GM23338 (cell line): Measurements from ENCODE around the gene NUDT2. TPM values are rescaled to one million over a fixed set of nuclear protein-coding genes. Genes with fewer than 3 reads are reported as not detected.

Experiments used
- ATAC-seq: fragments of 200-7000 bp; cut with Tn5 transposase; 3 replicates; pipeline ENCODE4 v1.9.1; 2020
- DNase-seq: peaks from one replicate; pipeline ENCODE4 v3.0.0-alpha.2; 2015; ENCODE audit warnings: low spot score
- H2AFZ ChIP-seq: fragments of 200-600 bp; sonication (generic); 2 replicates; pipeline ENCODE4 v1.8.0; 2016; ENCODE audit warnings: antibody characterized with exemption, mild to moderate bottlenecking, moderate library complexity
- H3F3A ChIP-seq: fragments of 200-600 bp; sonication (generic); replicated peaks from 2 replicates; pipeline ENCODE4 v1.8.0; 2017; ENCODE audit warnings: antibody characterized with exemption, mixed run types, low read depth
- H3K27ac ChIP-seq: fragments of 200-600 bp; sonication (generic); 2 replicates; pipeline ENCODE4 v1.6.1; 2016; ENCODE audit warnings: low read depth
- H3K27me3 ChIP-seq: fragments of 200-600 bp; sonication (generic); 2 replicates; pipeline ENCODE4 v1.8.0; 2016; ENCODE audit warnings: mild to moderate bottlenecking, mixed run types, moderate library complexity; ENCODE audit not compliant: insufficient read depth
- H3K36me3 ChIP-seq: fragments of 200-600 bp; sonication (generic); 2 replicates; pipeline ENCODE4 v1.8.0; 2016; ENCODE audit warnings: mild to moderate bottlenecking; ENCODE audit not compliant: insufficient read depth
- H3K4me1 ChIP-seq: fragments of 200-600 bp; sonication (generic); 2 replicates; pipeline ENCODE4 v1.8.0; 2016; ENCODE audit warnings: mild to moderate bottlenecking, moderate library complexity; ENCODE audit not compliant: insufficient read depth
- H3K4me2 ChIP-seq: fragments of 200-600 bp; sonication (generic); 2 replicates; pipeline ENCODE4 v1.7.1; 2017; ENCODE audit warnings: mixed run types
- H3K4me3 ChIP-seq: fragments of 200-600 bp; sonication (generic); 2 replicates; pipeline ENCODE4 v1.6.1; 2016; ENCODE audit warnings: mixed run types
- H3K79me2 ChIP-seq: fragments of 200-600 bp; sonication (generic); replicated peaks from 2 replicates; pipeline ENCODE4 v1.8.0; 2017; ENCODE audit warnings: mild to moderate bottlenecking; ENCODE audit not compliant: insufficient read depth
- H3K9me2 ChIP-seq: fragments of 200-600 bp; sonication (generic); 2 replicates; pipeline ENCODE4 v1.8.0; 2017; ENCODE audit not compliant: insufficient read depth
- H4K20me1 ChIP-seq: fragments of 200-600 bp; sonication (generic); replicated peaks from 2 replicates; pipeline ENCODE4 v1.8.0; 2017; ENCODE audit warnings: mild to moderate bottlenecking; ENCODE audit not compliant: insufficient read depth
- H3K27ac Mint-ChIP-seq: 2 replicates; pipeline ENCODE4 v1.8.0; 2020; ENCODE audit warnings: inconsistent platforms, mild to moderate bottlenecking, moderate library complexity, mixed read lengths
- H3K27me3 Mint-ChIP-seq: 3 replicates; pipeline ENCODE4 v1.8.0; 2022; ENCODE audit warnings: low read depth, mild to moderate bottlenecking, moderate library complexity, mixed read lengths, inconsistent platforms; ENCODE audit not compliant: insufficient read depth, poor library complexity
- H3K36me3 Mint-ChIP-seq: 3 replicates; pipeline ENCODE4 v1.8.0; 2021; ENCODE audit warnings: low read depth, mild to moderate bottlenecking, inconsistent platforms, moderate library complexity, mixed read lengths
- H3K4me1 Mint-ChIP-seq: 3 replicates; pipeline ENCODE4 v1.8.0; 2020; ENCODE audit warnings: mild to moderate bottlenecking, inconsistent platforms, mixed read lengths
- H3K4me3 Mint-ChIP-seq: 3 replicates; pipeline ENCODE4 v1.8.0; 2021; ENCODE audit warnings: moderate library complexity, mild to moderate bottlenecking, inconsistent platforms, mixed read lengths
- H3K9me3 Mint-ChIP-seq: 3 replicates; pipeline ENCODE4 v1.8.0; 2020; ENCODE audit warnings: moderate library complexity, mild to moderate bottlenecking, inconsistent platforms, mixed read lengths
- EZH2 ChIP-seq: fragments of 200-600 bp; sonication (generic); IDR thresholded peaks from one replicate; pipeline ENCODE4 v1.8.0; 2017; ENCODE audit warnings: antibody characterized with exemption, mild to moderate bottlenecking, low read depth; ENCODE audit not compliant: unreplicated experiment
- EZH2phosphoT487 ChIP-seq: fragments of 200-600 bp; sonication (generic); IDR thresholded peaks from one replicate; pipeline ENCODE4 v1.8.1; 2018; ENCODE audit warnings: antibody characterized with exemption; ENCODE audit not compliant: unreplicated experiment
- NANOG ChIP-seq: IDR thresholded peaks from 2 replicates; pipeline ENCODE4 v1.6.1; 2016; ENCODE audit warnings: antibody characterized with exemption, borderline replicate concordance
- POLR2AphosphoS5 ChIP-seq: IDR thresholded peaks from 2 replicates; pipeline ENCODE4 v1.6.1; 2016; ENCODE audit warnings: antibody characterized with exemption, low read depth
- STAT1 ChIP-seq: IDR thresholded peaks from one replicate; pipeline ENCODE4 v1.6.1; 2016; ENCODE audit warnings: antibody characterized with exemption; ENCODE audit not compliant: unreplicated experiment
- ZNF114 ChIP-seq: fragments of 250-450 bp; sonication (Bioruptor Pico); IDR thresholded peaks from 2 replicates; pipeline ENCODE4 v1.5.0; 2020; ENCODE audit warnings: mild to moderate bottlenecking, moderate library complexity
- polyA plus RNA-seq: library from polyadenylated mRNA; unstranded; fragments of >200 nt; fragmentation: Nextera tagmentation; extraction: Ambion mirVana; gene quantifications from 2 replicates; pipeline ENCODE4 v1.2.1, GENCODE V29; 2016
- total RNA-seq: library from RNA; depleted of rRNA; stranded (reverse); fragments of >200 nt; shearing (Covaris generic); gene quantifications from 2 replicates; pipeline ENCODE4 v1.2.3, GENCODE V29; 2014
- TF ChIP-seq, protein P1 (sequence below): fragments of 250-450 bp; sonication (Bioruptor Pico); IDR thresholded peaks from 2 replicates; pipeline ENCODE4 v1.5.0; 2020; ENCODE audit warnings: mild to moderate bottlenecking, moderate library complexity
- TF ChIP-seq, protein P2 (sequence below), 2 experiments: fragments of 200-600 bp in 1 of 2; sonication (generic) in 1 of 2; conservative IDR thresholded peaks; 2 replicates each; pipeline versions ENCODE4 v1.5.1 to v1.6.1; 2016 to 2017; ENCODE audit warnings: antibody characterized with exemption in 2 of 2, low read depth in 2 of 2, mild to moderate bottlenecking in 2 of 2, moderate library complexity in 1 of 2
- TF ChIP-seq, protein P3 (sequence below): IDR thresholded peaks from 2 replicates; pipeline ENCODE4 v1.6.1; 2016; ENCODE audit warnings: antibody characterized with exemption

NUDT2 gene
- total and polyA plus RNA-seq, 2 experiments from 2014 or later = 9.5 to 16.4 TPM

DNA sequence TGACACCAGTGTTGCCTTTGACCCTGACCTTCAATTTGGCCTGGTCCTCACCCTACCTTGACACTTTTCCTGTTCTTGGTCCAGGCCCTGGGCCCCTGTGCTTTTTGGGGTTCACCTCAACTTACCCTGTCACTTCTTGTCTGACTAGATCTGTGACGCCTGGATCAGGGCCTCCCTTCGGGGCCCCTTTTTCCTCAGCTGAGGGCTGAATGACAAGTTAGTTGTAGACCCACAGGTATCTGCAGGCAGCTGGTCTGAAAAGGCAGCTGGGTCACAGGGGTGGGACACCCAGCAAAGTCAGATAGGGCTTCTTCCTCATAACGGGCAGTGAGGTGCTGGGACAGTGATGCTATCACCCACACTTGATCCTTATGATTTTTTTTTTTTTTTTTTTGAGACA lies 57.3 kb downstream of the NUDT2 start:
- no peaks in the 10 kb centered on the region for H3K9me3 Mint-ChIP-seq
- H3K36me3 Mint-ChIP-seq = no peaks in the 10 kb centered on the region
- H3K4me3 Mint-ChIP-seq = no peak overlapping the region
- Histone ChIP-seq H3K4me2 (no peak overlapping the region), H3K27ac (no peak overlapping the region), H3F3A (no peaks in the 10 kb centered on the region), H3K27me3 (peaks cover 15% of the 10 kb centered on the region), H3K4me3 (no peak overlapping the region), H3K79me2 (no peaks in the 10 kb centered on the region), H3K9me2 (no peaks in the 10 kb centered on the region), H3K4me1 (peaks cover 3% of the 10 kb centered on the region), H2AFZ (no peak overlapping the region), H4K20me1 (no peaks in the 10 kb centered on the region), H3K36me3 (no peaks in the 10 kb centered on the region)
- peaks cover 11% of the 10 kb centered on the region for H3K27me3 Mint-ChIP-seq
- TF ChIP-seq ZNF114 (CRISPR knock-in tag) (no peak), STAT1 (no peak), EZH2 (no peak), NANOG (no peak), POLR2AphosphoS5 (no peak), EZH2phosphoT487 (no peak)
- TF ChIP-seq, protein P1, sequence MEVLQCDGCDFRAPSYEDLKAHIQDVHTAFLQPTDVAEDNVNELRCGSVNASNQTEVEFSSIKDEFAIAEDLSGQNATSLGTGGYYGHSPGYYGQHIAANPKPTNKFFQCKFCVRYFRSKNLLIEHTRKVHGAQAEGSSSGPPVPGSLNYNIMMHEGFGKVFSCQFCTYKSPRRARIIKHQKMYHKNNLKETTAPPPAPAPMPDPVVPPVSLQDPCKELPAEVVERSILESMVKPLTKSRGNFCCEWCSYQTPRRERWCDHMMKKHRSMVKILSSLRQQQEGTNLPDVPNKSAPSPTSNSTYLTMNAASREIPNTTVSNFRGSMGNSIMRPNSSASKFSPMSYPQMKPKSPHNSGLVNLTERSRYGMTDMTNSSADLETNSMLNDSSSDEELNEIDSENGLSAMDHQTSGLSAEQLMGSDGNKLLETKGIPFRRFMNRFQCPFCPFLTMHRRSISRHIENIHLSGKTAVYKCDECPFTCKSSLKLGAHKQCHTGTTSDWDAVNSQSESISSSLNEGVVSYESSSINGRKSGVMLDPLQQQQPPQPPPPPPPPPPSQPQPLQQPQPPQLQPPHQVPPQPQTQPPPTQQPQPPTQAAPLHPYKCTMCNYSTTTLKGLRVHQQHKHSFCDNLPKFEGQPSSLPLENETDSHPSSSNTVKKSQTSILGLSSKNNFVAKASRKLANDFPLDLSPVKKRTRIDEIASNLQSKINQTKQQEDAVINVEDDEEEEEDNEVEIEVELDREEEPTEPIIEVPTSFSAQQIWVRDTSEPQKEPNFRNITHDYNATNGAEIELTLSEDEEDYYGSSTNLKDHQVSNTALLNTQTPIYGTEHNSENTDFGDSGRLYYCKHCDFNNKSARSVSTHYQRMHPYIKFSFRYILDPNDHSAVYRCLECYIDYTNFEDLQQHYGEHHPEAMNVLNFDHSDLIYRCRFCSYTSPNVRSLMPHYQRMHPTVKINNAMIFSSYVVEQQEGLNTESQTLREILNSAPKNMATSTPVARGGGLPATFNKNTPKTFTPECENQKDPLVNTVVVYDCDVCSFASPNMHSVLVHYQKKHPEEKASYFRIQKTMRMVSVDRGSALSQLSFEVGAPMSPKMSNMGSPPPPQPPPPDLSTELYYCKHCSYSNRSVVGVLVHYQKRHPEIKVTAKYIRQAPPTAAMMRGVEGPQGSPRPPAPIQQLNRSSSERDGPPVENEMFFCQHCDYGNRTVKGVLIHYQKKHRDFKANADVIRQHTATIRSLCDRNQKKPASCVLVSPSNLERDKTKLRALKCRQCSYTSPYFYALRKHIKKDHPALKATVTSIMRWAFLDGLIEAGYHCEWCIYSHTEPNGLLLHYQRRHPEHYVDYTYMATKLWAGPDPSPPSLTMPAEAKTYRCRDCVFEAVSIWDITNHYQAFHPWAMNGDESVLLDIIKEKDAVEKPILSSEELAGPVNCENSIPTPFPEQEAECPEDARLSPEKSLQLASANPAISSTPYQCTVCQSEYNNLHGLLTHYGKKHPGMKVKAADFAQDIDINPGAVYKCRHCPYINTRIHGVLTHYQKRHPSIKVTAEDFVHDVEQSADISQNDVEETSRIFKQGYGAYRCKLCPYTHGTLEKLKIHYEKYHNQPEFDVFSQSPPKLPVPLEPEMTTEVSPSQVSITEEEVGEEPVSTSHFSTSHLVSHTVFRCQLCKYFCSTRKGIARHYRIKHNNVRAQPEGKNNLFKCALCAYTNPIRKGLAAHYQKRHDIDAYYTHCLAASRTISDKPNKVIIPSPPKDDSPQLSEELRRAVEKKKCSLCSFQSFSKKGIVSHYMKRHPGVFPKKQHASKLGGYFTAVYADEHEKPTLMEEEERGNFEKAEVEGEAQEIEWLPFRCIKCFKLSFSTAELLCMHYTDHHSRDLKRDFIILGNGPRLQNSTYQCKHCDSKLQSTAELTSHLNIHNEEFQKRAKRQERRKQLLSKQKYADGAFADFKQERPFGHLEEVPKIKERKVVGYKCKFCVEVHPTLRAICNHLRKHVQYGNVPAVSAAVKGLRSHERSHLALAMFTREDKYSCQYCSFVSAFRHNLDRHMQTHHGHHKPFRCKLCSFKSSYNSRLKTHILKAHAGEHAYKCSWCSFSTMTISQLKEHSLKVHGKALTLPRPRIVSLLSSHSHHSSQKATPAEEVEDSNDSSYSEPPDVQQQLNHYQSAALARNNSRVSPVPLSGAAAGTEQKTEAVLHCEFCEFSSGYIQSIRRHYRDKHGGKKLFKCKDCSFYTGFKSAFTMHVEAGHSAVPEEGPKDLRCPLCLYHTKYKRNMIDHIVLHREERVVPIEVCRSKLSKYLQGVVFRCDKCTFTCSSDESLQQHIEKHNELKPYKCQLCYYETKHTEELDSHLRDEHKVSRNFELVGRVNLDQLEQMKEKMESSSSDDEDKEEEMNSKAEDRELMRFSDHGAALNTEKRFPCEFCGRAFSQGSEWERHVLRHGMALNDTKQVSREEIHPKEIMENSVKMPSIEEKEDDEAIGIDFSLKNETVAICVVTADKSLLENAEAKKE (CRISPR knock-in tag) = no peak
- TF ChIP-seq, protein P2, sequence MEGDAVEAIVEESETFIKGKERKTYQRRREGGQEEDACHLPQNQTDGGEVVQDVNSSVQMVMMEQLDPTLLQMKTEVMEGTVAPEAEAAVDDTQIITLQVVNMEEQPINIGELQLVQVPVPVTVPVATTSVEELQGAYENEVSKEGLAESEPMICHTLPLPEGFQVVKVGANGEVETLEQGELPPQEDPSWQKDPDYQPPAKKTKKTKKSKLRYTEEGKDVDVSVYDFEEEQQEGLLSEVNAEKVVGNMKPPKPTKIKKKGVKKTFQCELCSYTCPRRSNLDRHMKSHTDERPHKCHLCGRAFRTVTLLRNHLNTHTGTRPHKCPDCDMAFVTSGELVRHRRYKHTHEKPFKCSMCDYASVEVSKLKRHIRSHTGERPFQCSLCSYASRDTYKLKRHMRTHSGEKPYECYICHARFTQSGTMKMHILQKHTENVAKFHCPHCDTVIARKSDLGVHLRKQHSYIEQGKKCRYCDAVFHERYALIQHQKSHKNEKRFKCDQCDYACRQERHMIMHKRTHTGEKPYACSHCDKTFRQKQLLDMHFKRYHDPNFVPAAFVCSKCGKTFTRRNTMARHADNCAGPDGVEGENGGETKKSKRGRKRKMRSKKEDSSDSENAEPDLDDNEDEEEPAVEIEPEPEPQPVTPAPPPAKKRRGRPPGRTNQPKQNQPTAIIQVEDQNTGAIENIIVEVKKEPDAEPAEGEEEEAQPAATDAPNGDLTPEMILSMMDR (conservative IDR thresholded peaks at IDR 0.05; ENCODE audit: low read depth in 2 of 2) = no peak
- TF ChIP-seq, protein P3, sequence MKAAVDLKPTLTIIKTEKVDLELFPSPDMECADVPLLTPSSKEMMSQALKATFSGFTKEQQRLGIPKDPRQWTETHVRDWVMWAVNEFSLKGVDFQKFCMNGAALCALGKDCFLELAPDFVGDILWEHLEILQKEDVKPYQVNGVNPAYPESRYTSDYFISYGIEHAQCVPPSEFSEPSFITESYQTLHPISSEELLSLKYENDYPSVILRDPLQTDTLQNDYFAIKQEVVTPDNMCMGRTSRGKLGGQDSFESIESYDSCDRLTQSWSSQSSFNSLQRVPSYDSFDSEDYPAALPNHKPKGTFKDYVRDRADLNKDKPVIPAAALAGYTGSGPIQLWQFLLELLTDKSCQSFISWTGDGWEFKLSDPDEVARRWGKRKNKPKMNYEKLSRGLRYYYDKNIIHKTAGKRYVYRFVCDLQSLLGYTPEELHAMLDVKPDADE = no peak
- DNase-seq = no peak
- no peak for ATAC-seq
- peaks cover 3% of the 10 kb centered on the region; the same call in 1 of the 3 replicates for H3K4me1 Mint-ChIP-seq
- H3K27ac Mint-ChIP-seq = no peak overlapping the region
